ENCODE results near the gene PCBP3.

GRCh38 chr21:45735259-45736000 is 91.9 kb downstream of the PCBP3 start:
- TF ChIP-seq MXI1 (IDR thresholded peaks at IDR 0.05; ENCODE audit: low read depth, low read length): no peak
- no peak for TF ChIP-seq NRF1 (conservative IDR thresholded peaks at IDR 0.05; ENCODE audit: low read depth, low read length)
- no peak for TF ChIP-seq TAF1 (IDR thresholded peaks at IDR 0.05; ENCODE audit: borderline replicate concordance, low read depth, low read length)
- no peak for TF ChIP-seq NKRF (conservative IDR thresholded peaks at IDR 0.05)
- TF ChIP-seq RAD51 (IDR thresholded peaks at IDR 0.05): peak; percentile 23; the same call in 1 of the 2 replicates
- no peak for TF ChIP-seq REST (IDR thresholded peaks at IDR 0.05; ENCODE audit: low read depth, low read length)
- TF ChIP-seq SMARCA5 (IDR thresholded peaks at IDR 0.05): no peak
- TF ChIP-seq ZNF274 (IDR thresholded peaks at IDR 0.05; ENCODE audit: insufficient read depth, insufficient read length): no peak
- no peak for TF ChIP-seq YBX1 (IDR thresholded peaks at IDR 0.05)
- no peak for TF ChIP-seq CTCF (IDR thresholded peaks at IDR 0.05 in 2 of 3, conservative IDR thresholded peaks at IDR 0.05 in 1 of 3; ENCODE audit: control insufficient read depth in 2 of 3, extremely low read depth in 1 of 3, insufficient read depth in 1 of 3, low read depth in 3 of 3, low read length in 3 of 3)

Data from GM12878 (cell line).